GM12865 (cell line): ENCODE measurements around the gene ECE1.
A peak's percentile ranks its signal among the peaks of the same experiment; 100 is the strongest.
"Not testable (repeated sequence)": the region's sequence is repeated elsewhere in the genome, so short reads cannot be mapped to it uniquely, and the experiment has no call there.

Experiments used
- DNase-seq: peaks from one replicate; pipeline ENCODE4 v3.0.0; 2010; ENCODE audit warnings: low read depth
- H3K4me3 ChIP-seq: 2 replicates; pipeline ENCODE4 v1.5.1; 2011; ENCODE audit warnings: mild to moderate bottlenecking, low read depth, low read length, control low read depth
- CTCF ChIP-seq: IDR thresholded peaks from 2 replicates; pipeline ENCODE4 v1.5.1; 2011; ENCODE audit warnings: low read length, control low read depth, low read depth, inconsistent platforms; ENCODE audit not compliant: insufficient read depth; ENCODE audit errors: missing control alignments

The ECE1 gene

GRCh38 chr1:21175324-21175669, 115.0 kb downstream of the ECE1 start:
- TF ChIP-seq CTCF = no peak
- peak; percentile 55 for DNase-seq
- H3K4me3 ChIP-seq = peak overlapping the region; percentile 100

GRCh38 chr1:21174654-21175323, 115.5 kb downstream of the ECE1 start:
- no peak for DNase-seq
- no peak for TF ChIP-seq CTCF
- H3K4me3 ChIP-seq = peak overlapping the region; percentile 100

DNA sequence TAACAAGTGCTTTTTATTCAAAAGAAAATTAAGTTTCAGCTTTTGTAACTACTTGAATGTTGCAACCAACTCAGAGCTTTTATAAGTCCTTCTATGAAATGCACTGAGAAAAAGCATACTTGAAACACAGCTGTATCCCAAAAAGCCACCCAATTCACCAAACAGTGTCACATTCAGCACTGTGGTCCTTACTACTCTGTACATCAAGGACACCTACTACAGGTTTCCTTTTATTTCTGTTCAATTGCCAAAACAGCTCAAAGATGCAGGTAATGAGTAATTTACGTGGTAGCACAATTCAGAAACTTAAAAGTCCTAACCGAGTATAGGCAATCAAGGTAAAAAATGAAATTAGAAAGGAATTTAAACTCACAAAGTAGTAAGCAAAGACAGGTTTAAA, 116.0 kb downstream of the ECE1 start:
- DNase-seq = no peak
- H3K4me3 ChIP-seq = peak overlapping the region; percentile 100
- TF ChIP-seq CTCF = no peak

GRCh38 chr1:21173096-21173495, 117.2 kb downstream of the ECE1 start:
- not testable (repeated sequence) for DNase-seq, H3K4me3 ChIP-seq

DNA sequence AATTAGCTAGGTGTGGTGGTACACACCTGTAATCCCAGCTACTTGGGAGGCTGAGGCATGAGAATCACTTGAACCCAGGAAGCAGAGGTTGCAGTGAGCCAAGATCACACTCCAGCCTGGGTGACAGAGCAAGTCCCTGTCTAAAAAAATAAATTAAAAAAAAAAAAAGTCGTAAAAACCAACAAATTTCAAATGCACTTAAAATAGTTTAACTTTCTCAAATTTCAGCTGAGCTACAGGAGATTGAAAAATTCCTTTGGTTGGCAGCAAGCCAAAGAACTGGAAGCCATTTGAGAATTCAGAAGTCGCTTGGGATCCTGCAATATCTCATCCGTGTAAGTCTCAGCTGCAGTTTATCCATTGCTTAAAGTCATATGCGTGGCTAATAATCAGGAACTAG, 119.4 kb downstream of the ECE1 start:
- DNase-seq, H3K4me3 ChIP-seq: not testable (repeated sequence)

GRCh38 chr1:21168444-21168843, 121.8 kb downstream of the ECE1 start:
- no peak for TF ChIP-seq CTCF
- DNase-seq = no peak
- no peak overlapping the region for H3K4me3 ChIP-seq
